ENCODE measurements around the gene HTN1. TPM values are rescaled to one million over a fixed set of nuclear protein-coding genes. Genes with fewer than 3 reads are reported as not detected.

The HTN1 gene
- total RNA-seq, 1 experiment from 2014 or later, result not detected

Other genes starting within 250 kb of the HTN1 start
- gene SULT1E1, start 190.3 kb upstream of the HTN1 start, total RNA-seq (2022), result 1.9 and 2.4 TPM in 2 replicates
- gene CSN1S1, start 119.4 kb upstream of the HTN1 start, total RNA-seq (2022), result not detected in 2 replicates
- not detected in 2 replicates for gene CSN2, start 84.7 kb upstream of the HTN1 start, total RNA-seq (2022)
- gene STATH, start 54.5 kb upstream of the HTN1 start, total RNA-seq (2022), result not detected in 2 replicates
- not detected in 2 replicates for gene HTN3, start 22.0 kb upstream of the HTN1 start, total RNA-seq (2022)
- gene PRR27, start 103.8 kb downstream of the HTN1 start, total RNA-seq (2022), result not detected in 2 replicates
- gene ODAM, start 145.3 kb downstream of the HTN1 start, total RNA-seq (2022), result 137 and 214 TPM in 2 replicates
- gene FDCSP, start 175.7 kb downstream of the HTN1 start, total RNA-seq (2022), result 1,542 and 2,729 TPM in 2 replicates
- gene CSN3, start 192.2 kb downstream of the HTN1 start, total RNA-seq (2022), result 911 and 1,246 TPM in 2 replicates

All from Calu3 (cell line).